Measurements from ENCODE around the gene TADA2A.
"Not testable (repeated sequence)": the region's sequence is repeated elsewhere in the genome, so short reads cannot be mapped to it uniquely, and the experiment has no call there.

TADA2A gene

GRCh38 chr17:37494401-37494831, 87.7 kb downstream of the TADA2A start:
- DNase-seq, result no peak

GRCh38 chr17:37494971-37495370, 88.3 kb downstream of the TADA2A start:
- no peak for DNase-seq

DNA sequence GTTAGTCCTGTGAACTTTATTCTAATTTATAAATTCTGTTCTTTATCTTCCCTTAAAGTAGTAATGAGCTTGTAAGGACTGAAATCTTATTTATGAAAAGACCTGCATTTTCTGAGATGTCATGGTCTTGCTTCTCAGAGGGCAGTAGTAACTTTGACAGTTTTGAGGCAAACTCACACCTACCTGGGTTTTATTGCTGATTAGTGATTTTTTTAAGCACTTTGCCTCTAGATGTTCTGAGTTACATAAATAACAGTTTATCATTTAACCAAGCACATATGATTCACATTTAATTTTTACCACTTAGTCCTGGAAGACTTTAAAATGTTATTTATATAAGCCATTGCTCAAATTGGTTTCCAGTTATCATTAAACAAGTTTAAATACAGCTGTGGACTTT, 93.7 kb downstream of the TADA2A start:
- no peak for DNase-seq

DNA sequence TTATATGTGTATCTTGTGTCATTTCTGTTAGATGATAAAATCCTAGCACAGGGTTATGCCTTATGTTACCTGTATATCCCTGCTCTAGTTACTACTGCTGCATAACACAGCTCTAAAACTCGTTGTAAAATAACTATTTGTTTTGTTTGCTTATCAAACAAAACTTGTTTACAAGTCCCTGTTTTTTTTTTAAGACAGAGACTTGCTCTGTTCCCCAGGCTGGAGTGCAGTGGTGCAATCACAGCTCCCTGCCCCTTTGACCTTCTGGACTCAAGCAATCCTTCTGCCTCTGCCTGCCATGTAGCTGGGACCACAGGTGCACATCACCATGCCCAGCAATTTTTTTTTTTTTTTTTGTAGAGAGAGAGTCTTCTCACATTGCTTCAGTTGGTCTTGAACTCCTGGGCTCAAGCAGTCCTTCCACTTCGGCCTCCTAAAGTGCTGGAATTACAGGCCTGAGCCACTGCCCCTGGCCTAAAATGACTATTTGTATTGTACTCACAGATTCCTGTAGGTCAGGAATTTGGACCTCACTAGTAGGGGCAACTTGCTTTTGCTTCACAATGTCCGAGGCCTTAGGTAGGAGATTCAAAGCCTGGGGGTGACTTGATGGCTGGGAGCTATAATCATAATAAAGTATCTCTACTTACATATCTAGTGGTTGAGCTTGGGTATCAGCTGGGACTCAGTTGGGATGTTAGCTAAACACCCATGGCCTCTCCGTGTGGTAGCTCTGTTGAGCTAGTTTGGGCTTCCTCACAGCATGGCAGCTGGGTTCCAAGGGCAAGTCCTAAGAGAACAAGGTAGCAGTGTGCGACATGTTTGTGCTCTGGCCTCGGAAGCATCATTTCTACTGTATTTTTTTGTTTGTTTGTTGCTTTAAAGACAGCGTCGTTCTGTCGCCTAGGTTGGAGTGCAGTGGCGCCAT, 95.6 kb downstream of the TADA2A start:
- DNase-seq, result no peak

DNA sequence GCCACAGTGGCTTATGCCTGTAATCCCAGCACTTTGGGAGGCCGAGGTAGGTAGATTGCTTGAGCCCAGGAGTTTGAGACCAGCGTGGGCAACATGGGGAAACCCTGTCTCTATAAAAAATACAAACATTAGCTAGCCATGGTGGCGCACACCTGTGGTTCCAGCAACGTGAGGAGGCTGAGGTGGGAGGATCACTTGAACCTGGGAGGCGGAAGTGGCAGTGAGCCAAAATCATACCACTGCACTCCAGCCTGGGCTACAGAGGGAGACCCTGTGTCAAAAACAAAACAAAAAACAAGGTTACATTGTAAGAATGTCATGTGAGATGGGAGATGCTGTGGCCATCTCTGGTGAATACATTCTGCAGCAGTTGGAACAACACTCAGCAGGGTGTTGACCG, 96.5 kb downstream of the TADA2A start:
- DNase-seq, result no peak

DNA sequence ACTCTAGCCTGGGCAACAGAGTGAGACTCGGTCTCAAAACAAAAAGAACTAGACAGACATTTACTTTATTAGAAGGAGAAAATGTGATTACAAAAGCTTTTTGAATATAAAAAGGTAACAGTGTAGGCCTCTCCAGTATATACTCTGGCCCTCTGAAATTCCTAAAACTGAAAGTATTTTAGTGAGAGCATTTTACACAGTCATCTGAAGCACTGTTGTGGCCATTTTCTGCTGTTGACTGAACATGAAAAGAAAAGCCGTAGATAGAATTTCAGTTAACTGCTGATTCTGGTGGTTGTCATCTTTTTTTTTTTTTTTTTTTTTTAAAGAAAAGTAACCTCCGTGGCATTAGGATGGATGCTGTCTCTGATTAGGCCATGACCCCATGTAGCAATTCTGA, 98.6 kb downstream of the TADA2A start:
- no peak for DNase-seq

- no peak for DNase-seq
Observed at GRCh38 chr17:37506678-37507077, 100.0 kb downstream of the TADA2A start.

- no peak for DNase-seq
Observed at GRCh38 chr17:37507111-37507510, 100.4 kb downstream of the TADA2A start.

DNA sequence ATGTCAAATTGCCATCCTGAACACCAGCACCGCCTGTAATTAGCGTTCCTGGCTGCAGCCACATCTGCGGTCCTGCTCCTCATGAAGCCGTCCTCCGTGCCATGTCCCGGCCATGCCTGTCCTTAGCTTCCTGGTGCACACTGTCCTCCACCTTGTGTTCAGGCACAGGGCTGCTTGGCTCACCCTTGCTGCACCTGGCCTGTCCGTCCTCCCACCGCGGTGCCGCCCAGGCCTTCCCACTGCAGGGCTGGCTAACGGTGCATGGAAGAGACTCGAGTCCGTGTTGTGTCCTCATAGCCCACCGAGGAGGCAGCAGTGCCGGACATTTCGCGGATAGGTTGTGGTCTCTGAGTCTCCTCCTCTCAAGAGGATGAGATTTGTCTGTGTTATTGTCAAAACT, 103.4 kb downstream of the TADA2A start:
- no peak for DNase-seq

- not testable (repeated sequence) for DNase-seq
Observed at GRCh38 chr17:37511642-37512041, 105.0 kb downstream of the TADA2A start.

DNA sequence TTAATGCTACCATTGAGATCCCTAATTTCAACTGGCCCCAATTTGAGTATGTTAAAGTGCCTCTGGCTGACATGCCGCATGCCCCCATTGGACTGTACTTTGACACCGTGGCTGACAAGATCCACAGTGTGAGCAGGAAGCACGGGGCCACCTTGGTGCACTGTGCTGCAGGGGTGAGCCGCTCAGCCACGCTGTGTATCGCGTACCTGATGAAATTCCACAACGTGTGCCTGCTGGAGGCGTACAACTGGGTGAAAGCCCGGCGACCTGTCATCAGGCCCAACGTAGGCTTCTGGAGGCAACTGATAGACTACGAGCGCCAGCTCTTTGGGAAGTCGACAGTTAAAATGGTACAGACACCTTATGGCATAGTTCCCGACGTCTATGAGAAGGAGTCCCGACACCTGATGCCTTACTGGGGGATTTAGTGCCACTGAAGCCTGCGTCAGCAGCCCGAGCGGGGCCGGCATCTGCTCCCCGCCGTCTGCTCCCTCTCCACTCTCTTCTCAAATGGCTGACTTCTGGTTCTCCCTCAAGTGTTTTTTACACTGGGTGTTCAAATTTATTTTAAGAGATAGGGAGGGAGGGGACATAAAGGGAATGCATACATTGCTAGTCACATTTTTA, 105.9 kb downstream of the TADA2A start:
- DNase-seq, result no peak

GRCh38 chr17:37513711-37514110, 107.0 kb downstream of the TADA2A start:
- no peak for DNase-seq

- DNase-seq, result no peak
Observed at GRCh38 chr17:37516127-37516571, 109.5 kb downstream of the TADA2A start.

GRCh38 chr17:37517881-37518280, 111.2 kb downstream of the TADA2A start:
- no peak for DNase-seq

DNA sequence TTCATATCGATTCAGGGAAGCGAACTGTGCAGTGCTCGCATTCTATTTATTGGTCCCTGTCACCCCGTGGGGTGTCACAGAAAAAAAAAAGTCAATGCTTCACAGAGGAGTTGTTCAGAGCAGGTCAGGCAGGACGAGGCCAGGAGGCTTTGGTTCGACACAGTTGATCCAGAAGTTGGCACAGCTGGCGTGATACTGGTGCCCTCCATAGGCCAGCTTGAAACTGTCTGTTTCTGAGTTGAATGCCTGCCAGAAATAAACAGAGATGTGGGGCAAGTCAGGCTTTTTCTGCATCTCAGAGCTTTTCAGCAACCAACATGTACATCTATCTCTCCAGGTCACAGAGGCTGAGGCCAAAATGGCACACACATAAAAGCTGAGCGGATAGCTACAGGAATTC, 112.1 kb downstream of the TADA2A start:
- no peak for DNase-seq

DNA sequence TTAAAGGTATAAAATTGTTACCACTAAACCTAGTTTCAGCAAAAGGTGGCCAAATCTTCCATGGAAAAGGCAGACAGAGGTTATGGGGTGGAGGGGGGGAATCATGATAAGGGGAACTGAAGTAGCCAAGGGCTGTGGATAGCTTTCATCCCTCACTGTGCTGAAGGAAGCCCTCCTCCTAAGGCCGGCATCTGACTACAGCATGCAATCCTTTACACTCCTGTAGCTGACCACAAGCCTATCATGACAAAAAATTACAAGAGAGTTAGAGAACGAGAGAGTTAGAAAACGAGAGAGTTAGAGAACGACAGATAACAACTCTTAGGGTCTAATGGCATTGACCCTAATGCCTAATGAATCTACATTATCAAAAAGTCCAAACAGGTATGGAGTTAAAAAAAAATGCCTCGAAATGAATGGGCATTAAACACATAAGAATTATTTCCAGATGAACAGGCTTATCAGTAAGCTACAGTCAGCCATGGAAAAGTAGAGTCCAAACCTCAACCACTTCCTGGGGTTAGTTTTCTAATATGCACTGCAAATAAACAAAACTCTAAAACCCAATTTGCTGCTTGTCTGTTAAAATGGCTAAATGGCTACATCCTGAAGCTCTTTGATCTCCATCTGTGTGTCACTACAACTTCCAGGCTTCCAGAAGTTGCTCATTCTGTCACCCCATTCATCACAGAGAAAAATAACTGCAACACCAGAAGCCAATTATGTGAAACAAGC, 112.7 kb downstream of the TADA2A start:
- DNase-seq, result no peak

- no peak for DNase-seq
Observed at GRCh38 chr17:37520174-37520573, 113.5 kb downstream of the TADA2A start.

DNA sequence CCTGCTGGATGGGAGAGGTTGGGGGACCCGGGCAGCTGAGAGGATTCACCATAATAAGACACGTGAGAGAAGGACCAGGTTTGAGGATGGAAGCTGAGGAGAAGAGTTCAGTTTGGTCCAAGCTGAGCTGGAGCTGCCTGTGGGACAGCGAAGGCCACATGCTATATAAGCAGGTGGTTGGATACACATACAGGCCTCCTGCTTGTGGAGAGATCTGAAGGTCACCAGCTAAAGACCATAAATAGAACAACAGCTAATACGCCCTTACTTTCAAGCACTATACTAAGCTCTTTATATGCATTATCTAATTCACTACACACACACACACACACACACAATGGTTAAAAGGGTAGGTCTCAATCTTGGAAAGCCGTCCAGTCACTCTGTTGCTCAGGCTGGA, 115.1 kb downstream of the TADA2A start:
- DNase-seq, result no peak

GRCh38 chr17:37523715-37524219, 117.1 kb downstream of the TADA2A start:
- no peak for DNase-seq

DNA sequence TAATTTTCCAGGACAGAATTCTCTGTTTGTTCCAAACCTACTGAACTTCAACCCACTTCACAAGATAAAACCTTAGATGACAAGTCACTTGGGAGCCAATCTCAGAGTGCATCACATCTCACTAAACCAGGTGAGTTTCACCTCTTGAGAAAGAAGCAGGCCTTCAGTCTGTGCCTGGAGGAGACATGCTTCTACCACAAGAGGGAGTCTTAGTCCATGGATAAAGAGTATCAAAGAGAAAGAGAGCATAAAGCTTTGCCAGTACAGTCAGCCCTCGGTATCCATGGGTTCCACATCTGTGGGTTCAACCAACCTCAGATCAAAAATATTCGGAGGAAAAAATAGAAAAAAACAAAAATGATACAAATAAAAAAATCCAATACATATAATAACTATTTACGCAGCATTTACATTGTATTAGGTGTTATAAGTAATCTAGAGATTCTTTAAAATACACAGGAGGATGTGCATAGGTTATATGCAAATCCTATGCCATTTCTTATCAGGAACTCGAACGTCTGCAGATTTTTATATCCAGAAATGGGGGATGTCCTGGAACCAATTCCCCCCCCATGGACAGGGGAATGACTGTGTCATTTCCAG, 120.7 kb downstream of the TADA2A start:
- no peak for DNase-seq

All from stimulated activated naive CD4-positive, alpha-beta T cell treated with Interleukin-2 at 50 U/mL for 16 hours (primary cell).